ENCODE measurements around the gene AGXT.

GRCh38 chr2:240920783-240921231, 52.2 kb downstream of the AGXT start:
- TF ChIP-seq, protein P1, sequence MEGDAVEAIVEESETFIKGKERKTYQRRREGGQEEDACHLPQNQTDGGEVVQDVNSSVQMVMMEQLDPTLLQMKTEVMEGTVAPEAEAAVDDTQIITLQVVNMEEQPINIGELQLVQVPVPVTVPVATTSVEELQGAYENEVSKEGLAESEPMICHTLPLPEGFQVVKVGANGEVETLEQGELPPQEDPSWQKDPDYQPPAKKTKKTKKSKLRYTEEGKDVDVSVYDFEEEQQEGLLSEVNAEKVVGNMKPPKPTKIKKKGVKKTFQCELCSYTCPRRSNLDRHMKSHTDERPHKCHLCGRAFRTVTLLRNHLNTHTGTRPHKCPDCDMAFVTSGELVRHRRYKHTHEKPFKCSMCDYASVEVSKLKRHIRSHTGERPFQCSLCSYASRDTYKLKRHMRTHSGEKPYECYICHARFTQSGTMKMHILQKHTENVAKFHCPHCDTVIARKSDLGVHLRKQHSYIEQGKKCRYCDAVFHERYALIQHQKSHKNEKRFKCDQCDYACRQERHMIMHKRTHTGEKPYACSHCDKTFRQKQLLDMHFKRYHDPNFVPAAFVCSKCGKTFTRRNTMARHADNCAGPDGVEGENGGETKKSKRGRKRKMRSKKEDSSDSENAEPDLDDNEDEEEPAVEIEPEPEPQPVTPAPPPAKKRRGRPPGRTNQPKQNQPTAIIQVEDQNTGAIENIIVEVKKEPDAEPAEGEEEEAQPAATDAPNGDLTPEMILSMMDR (IDR thresholded peaks at IDR 0.05; ENCODE audit: low read depth, low read length, missing input control) = no peak
- TF ChIP-seq JUND (IDR thresholded peaks at IDR 0.05) = no peak
- TF ChIP-seq, protein P2, sequence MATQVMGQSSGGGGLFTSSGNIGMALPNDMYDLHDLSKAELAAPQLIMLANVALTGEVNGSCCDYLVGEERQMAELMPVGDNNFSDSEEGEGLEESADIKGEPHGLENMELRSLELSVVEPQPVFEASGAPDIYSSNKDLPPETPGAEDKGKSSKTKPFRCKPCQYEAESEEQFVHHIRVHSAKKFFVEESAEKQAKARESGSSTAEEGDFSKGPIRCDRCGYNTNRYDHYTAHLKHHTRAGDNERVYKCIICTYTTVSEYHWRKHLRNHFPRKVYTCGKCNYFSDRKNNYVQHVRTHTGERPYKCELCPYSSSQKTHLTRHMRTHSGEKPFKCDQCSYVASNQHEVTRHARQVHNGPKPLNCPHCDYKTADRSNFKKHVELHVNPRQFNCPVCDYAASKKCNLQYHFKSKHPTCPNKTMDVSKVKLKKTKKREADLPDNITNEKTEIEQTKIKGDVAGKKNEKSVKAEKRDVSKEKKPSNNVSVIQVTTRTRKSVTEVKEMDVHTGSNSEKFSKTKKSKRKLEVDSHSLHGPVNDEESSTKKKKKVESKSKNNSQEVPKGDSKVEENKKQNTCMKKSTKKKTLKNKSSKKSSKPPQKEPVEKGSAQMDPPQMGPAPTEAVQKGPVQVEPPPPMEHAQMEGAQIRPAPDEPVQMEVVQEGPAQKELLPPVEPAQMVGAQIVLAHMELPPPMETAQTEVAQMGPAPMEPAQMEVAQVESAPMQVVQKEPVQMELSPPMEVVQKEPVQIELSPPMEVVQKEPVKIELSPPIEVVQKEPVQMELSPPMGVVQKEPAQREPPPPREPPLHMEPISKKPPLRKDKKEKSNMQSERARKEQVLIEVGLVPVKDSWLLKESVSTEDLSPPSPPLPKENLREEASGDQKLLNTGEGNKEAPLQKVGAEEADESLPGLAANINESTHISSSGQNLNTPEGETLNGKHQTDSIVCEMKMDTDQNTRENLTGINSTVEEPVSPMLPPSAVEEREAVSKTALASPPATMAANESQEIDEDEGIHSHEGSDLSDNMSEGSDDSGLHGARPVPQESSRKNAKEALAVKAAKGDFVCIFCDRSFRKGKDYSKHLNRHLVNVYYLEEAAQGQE (IDR thresholded peaks at IDR 0.05) = no peak
- TF ChIP-seq TAF1 (conservative IDR thresholded peaks at IDR 0.05) = no peak
- no peak for TF ChIP-seq RXRA (IDR thresholded peaks at IDR 0.05)
- TF ChIP-seq, protein P3, sequence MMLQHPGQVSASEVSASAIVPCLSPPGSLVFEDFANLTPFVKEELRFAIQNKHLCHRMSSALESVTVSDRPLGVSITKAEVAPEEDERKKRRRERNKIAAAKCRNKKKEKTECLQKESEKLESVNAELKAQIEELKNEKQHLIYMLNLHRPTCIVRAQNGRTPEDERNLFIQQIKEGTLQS (IDR thresholded peaks at IDR 0.05) = no peak
- no peak for TF ChIP-seq MAX (IDR thresholded peaks at IDR 0.05)
- no peak for TF ChIP-seq YY1 (IDR thresholded peaks at IDR 0.05)
- TF ChIP-seq RAD21 (IDR thresholded peaks at IDR 0.05) = no peak
- TF ChIP-seq HNF4A (conservative IDR thresholded peaks at IDR 0.05) = no peak
- TF ChIP-seq FOXA2 (IDR thresholded peaks at IDR 0.05) = no peak
- no peak for TF ChIP-seq HNF4G (IDR thresholded peaks at IDR 0.05)
- no peak for TF ChIP-seq NR2F2 (IDR thresholded peaks at IDR 0.05)
- TF ChIP-seq GABPA (IDR thresholded peaks at IDR 0.05 in 1 of 2, conservative IDR thresholded peaks at IDR 0.05 in 1 of 2) = no peak
